CD4-positive, alpha-beta T cell treated with Interleukin-17A for 1 hour (primary cell): ENCODE results near the gene PDP2.

Experiments used
- DNase-seq: peaks from one replicate; pipeline ENCODE4 v3.0.0-alpha.2; 2020

The PDP2 gene

DNA sequence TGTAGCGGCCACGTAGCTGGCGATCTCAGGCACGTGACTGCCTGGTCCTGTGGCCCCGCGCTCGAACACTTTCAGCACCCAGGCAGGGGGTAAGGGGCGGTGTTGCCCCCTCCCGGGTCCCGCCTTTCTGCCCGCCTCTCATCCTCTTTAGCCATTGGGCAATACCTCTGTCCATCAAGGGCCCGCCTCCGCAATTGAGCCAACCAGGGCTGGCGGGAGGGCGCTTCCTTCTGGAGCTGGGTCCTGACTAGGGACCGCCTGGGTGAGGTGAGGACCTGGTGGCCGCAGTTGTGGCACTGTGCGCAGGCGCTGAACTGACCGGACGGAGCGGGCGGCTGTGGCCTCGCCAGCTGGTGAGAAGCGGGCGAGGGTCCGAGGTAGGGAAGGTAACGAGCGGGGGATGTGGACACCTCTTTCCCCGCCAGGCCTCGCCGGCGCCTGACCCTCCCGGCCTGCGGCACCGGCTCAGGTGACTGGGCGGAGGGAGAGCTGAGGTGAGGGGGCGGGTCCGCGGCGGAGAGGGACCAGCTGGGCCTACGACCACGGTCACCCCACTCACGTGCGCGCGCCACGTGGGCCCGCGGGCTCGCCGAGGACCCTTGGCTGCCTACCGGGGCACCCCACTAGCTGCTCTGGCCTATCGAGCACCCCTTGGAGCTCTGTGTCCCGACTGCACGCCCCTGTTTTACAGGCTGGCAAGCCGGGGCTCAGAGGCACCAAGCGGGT is at the start of gene PDP2:
TSS of gene PDP2 (plus strand) at position 228 of the 726 bp plus-strand sequence. CDS start 3,770 bp downstream, outside the sequence.
- peak; percentile 95 for DNase-seq

DNA sequence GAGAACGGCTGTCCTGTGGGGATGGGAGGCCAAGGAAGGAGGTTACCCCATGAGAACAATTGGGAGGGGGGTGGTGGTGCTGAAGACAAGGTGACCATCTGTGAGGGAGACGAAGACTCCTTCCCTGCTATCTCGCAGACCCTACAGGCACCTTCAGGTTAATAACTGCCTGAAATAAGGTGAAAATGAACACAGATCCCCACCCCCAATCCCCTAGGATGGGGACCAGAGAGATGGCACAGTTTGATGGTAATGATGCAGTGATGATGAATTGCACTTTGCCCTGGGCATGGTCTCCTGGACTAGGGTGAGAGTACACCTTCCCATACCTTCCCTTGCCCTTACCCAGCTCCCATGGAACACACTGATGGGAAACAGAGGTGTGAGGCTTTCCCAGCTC is 48.1 kb upstream of the PDP2 start:
- no peak for DNase-seq

DNA sequence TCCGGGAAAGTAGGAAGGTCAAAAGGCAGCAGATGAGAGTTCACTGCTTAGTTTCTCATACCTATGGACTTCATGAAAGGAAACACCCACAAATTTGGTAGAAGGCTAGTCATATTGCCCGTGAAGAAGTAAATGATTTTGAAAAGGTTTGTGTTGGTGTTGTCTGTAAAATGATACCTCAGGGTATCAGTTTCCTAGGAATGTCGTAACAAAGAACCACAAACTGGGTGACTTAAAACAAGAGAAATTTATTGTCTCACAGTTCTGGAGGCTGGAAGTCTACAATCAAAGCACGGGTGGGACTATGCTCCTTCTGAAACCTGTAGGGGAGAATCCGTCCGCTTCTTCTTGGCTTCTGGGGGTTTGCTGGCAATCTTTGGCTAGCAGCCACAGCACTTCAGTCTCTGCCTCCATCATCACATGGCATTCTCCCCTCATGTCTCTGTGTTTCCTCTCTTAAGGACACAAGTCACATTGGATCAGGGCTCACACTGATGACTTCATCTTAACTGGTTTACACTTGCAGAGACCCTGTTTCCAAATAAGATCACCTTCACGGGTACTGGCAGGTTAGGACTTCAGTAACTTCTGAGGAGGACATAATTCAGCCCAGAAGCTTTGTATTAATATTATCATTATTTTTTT is 47.5 kb upstream of the PDP2 start:
- DNase-seq, result no peak

- no peak for DNase-seq
Measured at GRCh38 chr16:66834746-66835145, 45.6 kb upstream of the PDP2 start.

GRCh38 chr16:66840883-66841282 is 39.4 kb upstream of the PDP2 start:
- DNase-seq, result no peak

GRCh38 chr16:66841366-66841765 is 38.9 kb upstream of the PDP2 start:
- DNase-seq, result no peak

GRCh38 chr16:66842765-66843164 is 37.5 kb upstream of the PDP2 start:
- no peak for DNase-seq

DNA sequence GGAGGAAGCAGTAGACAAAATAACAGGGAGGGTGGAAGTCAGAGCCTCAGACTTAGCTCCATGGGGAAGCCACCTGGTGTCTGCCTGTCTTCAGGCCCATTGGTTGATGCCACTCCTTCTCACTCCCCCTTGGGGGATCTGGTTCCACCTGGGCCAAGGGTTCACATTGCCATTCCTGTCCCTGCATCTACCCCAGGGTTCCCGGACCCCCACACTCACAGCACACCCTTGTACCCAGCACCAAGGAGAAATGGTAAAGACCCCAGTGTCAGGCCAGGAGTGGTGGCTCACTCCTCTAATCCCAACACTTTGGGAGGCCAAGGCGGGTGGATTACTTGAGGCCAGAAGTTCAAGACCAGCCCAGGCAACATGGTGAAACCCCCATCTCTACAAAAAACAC is 37.1 kb upstream of the PDP2 start:
- no peak for DNase-seq

GRCh38 chr16:66844009-66844341 is 36.3 kb upstream of the PDP2 start:
- no peak for DNase-seq

- no peak for DNase-seq
Measured at GRCh38 chr16:66844342-66845079, 35.8 kb upstream of the PDP2 start, which contains the start of gene CA7. TSS of gene CA7 (plus strand) at chr16:66844414. CDS start at chr16:66844488, 74 bp downstream.

DNA sequence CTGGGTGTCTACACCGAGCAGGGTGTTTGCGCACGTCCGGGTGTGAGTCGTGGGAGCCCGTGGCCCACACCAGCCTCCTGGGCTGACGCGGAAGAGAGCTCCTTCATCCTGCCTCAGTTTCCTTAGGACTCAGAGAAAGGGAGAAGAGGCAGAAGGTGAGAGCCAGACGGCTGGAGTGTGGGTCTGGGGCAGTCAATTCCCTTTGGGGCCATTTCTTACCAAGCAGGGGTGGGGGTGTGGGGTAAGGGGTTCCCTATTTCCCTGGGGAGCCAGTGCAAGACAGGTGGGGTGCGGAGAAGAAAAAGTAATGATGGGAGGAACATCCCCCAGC is 35.3 kb upstream of the PDP2 start:
- no peak for DNase-seq

DNA sequence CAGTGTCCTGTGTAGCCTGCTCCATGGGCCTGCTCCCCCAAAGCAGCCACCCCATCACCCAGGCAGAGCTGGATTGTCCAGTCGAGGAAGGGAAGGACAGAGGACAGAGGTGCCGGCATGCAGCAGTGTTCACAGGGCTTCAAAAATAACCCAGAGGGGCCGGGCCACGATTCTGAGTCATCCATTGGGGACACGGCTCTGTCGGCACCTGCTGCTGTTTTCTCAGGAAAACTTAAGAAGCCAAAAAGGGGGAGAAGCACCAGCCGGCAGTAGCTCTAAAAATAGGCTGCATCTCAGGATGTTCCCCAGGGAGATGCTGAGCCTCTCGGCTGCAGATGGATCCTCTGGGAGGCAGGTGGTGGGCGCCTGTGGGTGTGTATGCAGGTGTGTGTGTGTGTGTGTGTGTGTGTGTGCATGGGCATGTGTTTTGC is 34.5 kb upstream of the PDP2 start:
- no peak for DNase-seq

GRCh38 chr16:66846266-66846665 is 34.0 kb upstream of the PDP2 start:
- DNase-seq, result no peak

- no peak for DNase-seq
Measured at GRCh38 chr16:66846831-66847230, 33.5 kb upstream of the PDP2 start.

DNA sequence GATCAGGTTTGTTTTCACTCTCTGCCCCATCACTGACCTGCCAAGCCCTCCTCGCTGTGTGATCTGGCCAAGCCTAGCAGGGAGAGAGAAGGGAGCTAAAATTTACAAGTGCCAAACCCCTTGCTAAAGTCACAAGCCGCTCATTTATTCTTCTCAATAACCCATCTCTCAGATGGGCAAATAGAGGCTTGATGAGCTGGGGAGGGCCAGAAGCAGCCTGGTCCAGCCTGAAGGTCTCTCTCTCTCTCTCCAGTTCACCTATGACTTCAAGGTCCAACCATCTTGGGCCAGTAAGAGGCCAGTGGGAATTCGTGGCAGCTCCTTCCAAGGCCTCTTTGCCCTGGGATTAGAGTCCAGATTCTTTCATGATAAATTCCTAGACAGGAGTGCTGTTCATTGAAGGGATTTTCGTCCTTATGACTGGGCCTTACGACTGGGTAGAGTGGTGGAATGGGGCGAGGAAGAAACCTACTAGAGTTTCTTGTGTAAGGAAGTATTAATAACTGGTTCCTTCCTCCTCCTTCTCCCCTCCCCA is 32.7 kb upstream of the PDP2 start:
- no peak for DNase-seq

DNA sequence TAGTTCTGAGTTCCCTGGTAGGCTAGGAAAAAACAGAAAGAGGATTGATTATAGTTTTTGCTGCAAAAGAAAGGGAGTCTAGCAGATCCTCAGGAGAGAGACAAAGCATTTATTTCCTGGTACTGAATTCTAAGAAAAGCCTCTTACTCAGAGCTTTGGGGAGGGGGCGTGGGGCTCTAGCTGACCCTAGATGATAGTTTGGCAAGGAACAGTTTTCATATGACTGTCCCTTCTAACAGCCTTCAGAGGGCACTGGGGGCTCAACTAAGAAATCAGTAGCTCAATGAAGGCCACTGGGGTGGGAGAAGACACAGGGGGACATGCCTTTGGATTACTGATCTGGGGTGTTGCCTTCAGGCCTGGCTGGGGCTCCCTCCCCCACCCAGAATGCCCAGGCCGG is 32.1 kb upstream of the PDP2 start:
- no peak for DNase-seq

DNA sequence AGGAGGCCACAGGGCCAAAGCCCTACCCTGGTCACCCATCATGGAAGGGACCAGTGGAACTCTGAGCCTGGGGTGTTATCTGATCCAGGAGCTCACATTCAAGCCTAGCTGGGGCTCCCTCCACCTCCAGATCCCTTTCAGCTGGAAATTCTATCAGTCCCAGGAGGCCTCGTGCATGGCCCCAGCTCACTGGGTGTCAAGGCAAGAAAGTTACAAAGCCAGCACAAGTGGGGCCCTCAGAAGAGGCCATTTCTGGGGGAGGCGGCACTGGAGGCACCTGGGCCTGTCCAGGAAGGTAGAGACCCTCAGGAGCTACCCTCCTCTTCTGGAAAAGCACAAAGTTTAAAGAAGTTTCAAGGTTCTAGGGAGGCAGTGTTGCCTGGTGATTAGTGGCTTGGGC is 31.3 kb upstream of the PDP2 start:
- DNase-seq, result no peak

- DNase-seq, result no peak
Measured at GRCh38 chr16:66849549-66849948, 30.8 kb upstream of the PDP2 start.

GRCh38 chr16:66850115-66850815 is 30.1 kb upstream of the PDP2 start:
- no peak for DNase-seq

GRCh38 chr16:66851166-66851964 is 28.9 kb upstream of the PDP2 start:
- DNase-seq, result no peak

GRCh38 chr16:66853261-66854139 is 26.8 kb upstream of the PDP2 start:
- no peak for DNase-seq
